Peyer's patch (tissue), 4 donors: Measurements from ENCODE around the gene PDSS2.
"Not testable (repeated sequence)": the region's sequence is repeated elsewhere in the genome, so short reads cannot be mapped to it uniquely, and the experiment has no call there.

Experiments used
- CTCF ChIP-seq, 6 experiments: fragments of 450-650 bp in 4 of 6; fragments of 200-600 bp in 2 of 6; sonication (generic) in 1 of 6; IDR thresholded peaks; one replicate each; pipeline ENCODE4 v1.5.1; 2017 to 2019; ENCODE audit warnings: antibody characterized with exemption in 6 of 6, mild to moderate bottlenecking in 3 of 6, moderate library complexity in 1 of 6
- POLR2A ChIP-seq, 2 donors: fragments of 450-650 bp; IDR thresholded peaks; one replicate each; pipeline ENCODE4 v1.5.1; 2017; ENCODE audit warnings: antibody characterized with exemption in 2 of 2, mild to moderate bottlenecking in 2 of 2, moderate library complexity in 2 of 2

GRCh38 chr6:107136324-107136723 lies 323.0 kb downstream of the PDSS2 start:
- TF ChIP-seq CTCF, POLR2A (IDR thresholded peaks at IDR 0.05): not testable (repeated sequence)
